ENCODE data around the gene VAV1. TPM values are rescaled to one million over a fixed set of nuclear protein-coding genes. Genes with fewer than 3 reads are reported as not detected.

The VAV1 gene
- total RNA-seq, 1 donor from 2014 or later: not detected

DNA sequence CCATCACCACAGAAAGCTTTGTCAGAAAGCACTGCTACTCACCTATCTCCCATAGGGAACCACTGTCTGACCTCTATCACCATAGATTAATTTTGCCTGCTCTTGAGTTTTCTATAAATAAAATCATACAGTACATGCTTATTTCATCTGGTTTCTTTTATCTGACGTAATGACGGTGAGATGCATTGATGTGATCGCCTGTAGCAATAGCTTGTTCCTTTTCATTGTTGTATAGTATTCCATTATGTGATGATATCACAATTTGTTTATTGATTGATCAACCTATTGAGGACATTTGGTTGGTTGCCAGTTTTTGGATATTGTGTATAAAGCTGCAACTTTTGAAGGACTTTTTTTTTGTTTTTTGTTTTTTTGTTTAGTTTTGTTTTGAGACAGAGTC lies 63.0 kb downstream of the VAV1 start:
- Mint-ChIP-seq H3K27me3 (ENCODE audit: low read depth) (peaks cover 18% of the 10 kb centered on the region), H3K4me1 (ENCODE audit: low read depth) (no peaks in the 10 kb centered on the region), H3K4me3 (ENCODE audit: unreplicated experiment) (no peak overlapping the region), H3K27ac (ENCODE audit: unreplicated experiment) (no peak overlapping the region), H3K9me3 (ENCODE audit: low read depth) (no peaks in the 10 kb centered on the region), H3K36me3 (ENCODE audit: low read depth) (no peaks in the 10 kb centered on the region)
- no peak for DNase-seq (ENCODE audit: low spot score)
- TF ChIP-seq, protein P1, sequence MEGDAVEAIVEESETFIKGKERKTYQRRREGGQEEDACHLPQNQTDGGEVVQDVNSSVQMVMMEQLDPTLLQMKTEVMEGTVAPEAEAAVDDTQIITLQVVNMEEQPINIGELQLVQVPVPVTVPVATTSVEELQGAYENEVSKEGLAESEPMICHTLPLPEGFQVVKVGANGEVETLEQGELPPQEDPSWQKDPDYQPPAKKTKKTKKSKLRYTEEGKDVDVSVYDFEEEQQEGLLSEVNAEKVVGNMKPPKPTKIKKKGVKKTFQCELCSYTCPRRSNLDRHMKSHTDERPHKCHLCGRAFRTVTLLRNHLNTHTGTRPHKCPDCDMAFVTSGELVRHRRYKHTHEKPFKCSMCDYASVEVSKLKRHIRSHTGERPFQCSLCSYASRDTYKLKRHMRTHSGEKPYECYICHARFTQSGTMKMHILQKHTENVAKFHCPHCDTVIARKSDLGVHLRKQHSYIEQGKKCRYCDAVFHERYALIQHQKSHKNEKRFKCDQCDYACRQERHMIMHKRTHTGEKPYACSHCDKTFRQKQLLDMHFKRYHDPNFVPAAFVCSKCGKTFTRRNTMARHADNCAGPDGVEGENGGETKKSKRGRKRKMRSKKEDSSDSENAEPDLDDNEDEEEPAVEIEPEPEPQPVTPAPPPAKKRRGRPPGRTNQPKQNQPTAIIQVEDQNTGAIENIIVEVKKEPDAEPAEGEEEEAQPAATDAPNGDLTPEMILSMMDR (IDR thresholded peaks at IDR 0.05): no peak

DNA sequence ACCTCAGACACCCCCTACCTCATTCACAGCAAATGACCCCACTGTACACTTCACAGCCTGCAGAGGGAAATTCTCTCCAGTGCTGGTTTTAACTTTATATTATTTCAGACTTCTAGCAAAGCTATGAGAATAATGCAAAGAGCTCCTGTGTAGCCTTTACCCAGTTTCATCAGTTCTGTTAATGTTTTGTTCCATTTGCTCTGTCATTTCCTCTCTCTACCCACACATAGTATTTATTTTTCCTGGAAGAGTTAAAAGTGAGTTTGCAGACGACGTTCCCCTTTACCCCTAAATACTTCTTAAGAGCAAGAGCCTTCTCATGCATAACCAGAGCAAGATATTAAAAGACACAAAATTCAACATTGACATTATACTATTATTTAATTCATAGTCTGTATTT lies 65.0 kb downstream of the VAV1 start:
- H3K27ac Mint-ChIP-seq (ENCODE audit: unreplicated experiment): no peak overlapping the region
- DNase-seq (ENCODE audit: low spot score): no peak
- TF ChIP-seq, protein P1 (IDR thresholded peaks at IDR 0.05): no peak
- H3K36me3 Mint-ChIP-seq (ENCODE audit: low read depth): no peaks in the 10 kb centered on the region
- peaks cover 16% of the 10 kb centered on the region for H3K27me3 Mint-ChIP-seq (ENCODE audit: low read depth)
- H3K4me1 Mint-ChIP-seq (ENCODE audit: low read depth): no peaks in the 10 kb centered on the region
- H3K4me3 Mint-ChIP-seq (ENCODE audit: unreplicated experiment): no peak overlapping the region
- no peaks in the 10 kb centered on the region for H3K9me3 Mint-ChIP-seq (ENCODE audit: low read depth)

DNA sequence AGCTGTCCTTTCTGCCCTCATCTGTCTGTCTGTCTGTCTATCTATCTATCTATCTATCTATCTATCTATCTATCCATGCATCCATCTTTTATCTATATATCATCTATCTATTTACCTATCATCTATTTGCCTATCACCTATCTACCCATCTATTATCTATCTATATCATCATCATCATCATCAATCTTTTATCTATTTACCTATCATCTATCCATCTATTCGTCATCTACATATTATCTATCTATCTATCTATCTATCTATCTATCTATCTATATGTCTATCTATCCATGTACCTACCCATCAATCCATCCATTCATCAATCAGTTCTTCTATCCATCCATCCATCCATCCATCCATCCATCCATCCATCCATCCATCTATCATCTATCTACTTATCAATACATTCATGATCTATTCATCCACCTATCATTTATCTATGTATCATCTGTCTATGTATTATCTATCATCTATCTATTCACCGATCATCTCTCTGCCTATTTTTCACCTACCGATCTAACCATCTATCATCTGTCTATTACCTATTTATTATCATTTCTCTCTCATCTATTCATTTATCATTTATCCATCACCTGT lies 65.7 kb downstream of the VAV1 start:
- Mint-ChIP-seq H3K9me3 (ENCODE audit: low read depth) (no peaks in the 10 kb centered on the region), H3K27ac (ENCODE audit: unreplicated experiment) (no peak overlapping the region), H3K4me1 (ENCODE audit: low read depth) (no peaks in the 10 kb centered on the region), H3K36me3 (ENCODE audit: low read depth) (no peaks in the 10 kb centered on the region), H3K4me3 (ENCODE audit: unreplicated experiment) (no peak overlapping the region), H3K27me3 (ENCODE audit: low read depth) (peaks cover 14% of the 10 kb centered on the region)
- TF ChIP-seq, protein P1 (IDR thresholded peaks at IDR 0.05): no peak
- no peak for DNase-seq (ENCODE audit: low spot score)

DNA sequence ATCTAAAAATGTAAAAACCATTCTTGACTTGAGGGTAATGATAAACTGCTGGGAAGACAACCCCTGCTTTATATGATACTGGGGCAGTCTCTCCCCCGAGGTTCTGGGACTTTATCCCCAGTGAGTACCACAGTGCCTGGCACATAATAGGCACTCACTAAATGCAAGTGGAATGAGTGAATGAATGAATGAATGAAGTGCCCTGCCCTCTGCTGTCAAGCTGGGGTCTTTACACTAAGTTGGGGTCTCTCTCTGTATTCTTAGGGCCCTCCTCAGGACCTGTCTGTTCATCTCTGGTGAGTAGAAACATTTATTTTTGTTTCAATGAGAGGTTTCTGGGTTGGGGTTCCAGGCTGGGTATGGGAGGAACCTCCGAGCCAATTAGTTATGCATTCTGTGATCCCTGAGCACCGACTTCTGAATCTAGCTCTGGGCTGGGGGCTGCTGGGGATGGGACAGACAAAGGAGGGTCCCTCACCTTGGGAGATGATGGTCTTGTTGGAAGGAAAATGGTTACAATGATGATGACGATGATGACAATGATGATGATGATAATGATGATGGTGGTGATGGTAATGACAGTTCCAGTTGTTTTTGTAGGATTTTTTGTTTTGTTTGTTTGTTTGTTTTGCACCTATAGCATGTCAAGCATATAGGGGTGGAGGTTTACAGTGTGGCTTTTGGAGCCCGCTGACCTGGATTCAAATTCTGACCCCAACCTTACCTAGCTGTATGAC lies 70.5 kb downstream of the VAV1 start:
- Mint-ChIP-seq H3K4me1 (ENCODE audit: low read depth) (no peaks in the 10 kb centered on the region), H3K4me3 (ENCODE audit: unreplicated experiment) (no peak overlapping the region), H3K9me3 (ENCODE audit: low read depth) (no peaks in the 10 kb centered on the region), H3K27me3 (ENCODE audit: low read depth) (peaks cover 3% of the 10 kb centered on the region), H3K27ac (ENCODE audit: unreplicated experiment) (no peak overlapping the region), H3K36me3 (ENCODE audit: low read depth) (no peaks in the 10 kb centered on the region)
- DNase-seq (ENCODE audit: low spot score): peak; percentile 24
- TF ChIP-seq, protein P1 (IDR thresholded peaks at IDR 0.05): no peak

DNA sequence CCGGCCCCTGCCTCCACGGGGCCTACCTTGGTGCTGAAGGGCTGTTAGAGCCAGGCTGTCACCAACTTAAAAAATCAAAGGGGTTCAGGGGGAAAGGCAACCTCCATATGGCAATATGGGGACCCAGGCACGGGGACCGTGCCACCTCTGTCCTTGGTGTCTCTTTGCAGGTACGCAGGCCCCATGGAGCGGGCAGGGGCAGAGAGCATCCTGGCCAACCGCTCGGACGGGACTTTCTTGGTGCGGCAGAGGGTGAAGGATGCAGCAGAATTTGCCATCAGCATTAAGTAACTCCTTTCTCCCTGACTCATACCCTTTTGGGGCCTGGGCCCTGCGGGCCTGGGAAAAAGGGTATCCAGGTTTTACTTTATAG lies 75.3 kb downstream of the VAV1 start:
- peak; percentile 61 for DNase-seq (ENCODE audit: low spot score)
- Mint-ChIP-seq H3K27me3 (ENCODE audit: low read depth) (peaks cover 2% of the 10 kb centered on the region), H3K4me1 (ENCODE audit: low read depth) (peaks cover 8% of the 10 kb centered on the region), H3K27ac (ENCODE audit: unreplicated experiment) (peak overlapping the region; percentile 41), H3K4me3 (ENCODE audit: unreplicated experiment) (no peak overlapping the region), H3K36me3 (ENCODE audit: low read depth) (no peaks in the 10 kb centered on the region), H3K9me3 (ENCODE audit: low read depth) (peaks cover 3% of the 10 kb centered on the region)
- TF ChIP-seq, protein P1 (IDR thresholded peaks at IDR 0.05): no peak

Measured in chondrocyte (in vitro differentiated cells).